ENCODE measurements around the gene HRK.

The HRK gene

GRCh38 chr12:116898669-116899068 is 17.4 kb upstream of the HRK start:
- DNase-seq (ENCODE audit: low read depth in 2 of 2) = no peak

- no peak for DNase-seq (ENCODE audit: low read depth in 2 of 2)
Observed at GRCh38 chr12:116897476-116897875, 16.2 kb upstream of the HRK start.

- no peak for DNase-seq (ENCODE audit: low read depth in 2 of 2)
Observed at GRCh38 chr12:116896411-116896924, 15.2 kb upstream of the HRK start.

GRCh38 chr12:116894913-116895312 is 13.7 kb upstream of the HRK start:
- no peak for DNase-seq (ENCODE audit: low read depth in 2 of 2)

- DNase-seq (ENCODE audit: low read depth in 2 of 2) = no peak
Observed at GRCh38 chr12:116892349-116893140, 11.3 kb upstream of the HRK start.

GRCh38 chr12:116891019-116891418 is 9.8 kb upstream of the HRK start:
- DNase-seq (ENCODE audit: low read depth in 2 of 2) = no peak

GRCh38 chr12:116890330-116890729 is 9.1 kb upstream of the HRK start:
- DNase-seq (ENCODE audit: low read depth in 2 of 2) = no peak

GRCh38 chr12:116887897-116888296 is 6.7 kb upstream of the HRK start:
- no peak for DNase-seq (ENCODE audit: low read depth in 2 of 2)

- DNase-seq (ENCODE audit: low read depth in 2 of 2) = no peak
Observed at GRCh38 chr12:116887244-116887643, 6.0 kb upstream of the HRK start.

- DNase-seq (ENCODE audit: low read depth in 2 of 2) = no peak
Observed at GRCh38 chr12:116885491-116885890, 4.2 kb upstream of the HRK start.

GRCh38 chr12:116884871-116885270 is 3.6 kb upstream of the HRK start:
- no peak for DNase-seq (ENCODE audit: low read depth in 2 of 2)

GRCh38 chr12:116882742-116883141 is 1.5 kb upstream of the HRK start:
- no peak for DNase-seq (ENCODE audit: low read depth in 2 of 2)

GRCh38 chr12:116881877-116882507 is 751 bp upstream of the HRK start:
- DNase-seq (ENCODE audit: low read depth in 2 of 2) = no peak

GRCh38 chr12:116880817-116881324 is 370 bp downstream of the HRK start:
- DNase-seq (ENCODE audit: low read depth in 2 of 2) = no peak

- no peak for DNase-seq (ENCODE audit: low read depth in 2 of 2)
Observed at GRCh38 chr12:116880213-116880816, 926 bp downstream of the HRK start.

- no peak for DNase-seq (ENCODE audit: low read depth in 2 of 2)
Observed at GRCh38 chr12:116879509-116880212, 1.6 kb downstream of the HRK start.

- DNase-seq (ENCODE audit: low read depth in 2 of 2) = no peak
Observed at GRCh38 chr12:116878567-116879508, 2.4 kb downstream of the HRK start.

GRCh38 chr12:116876151-116876869 is 4.9 kb downstream of the HRK start:
- DNase-seq (ENCODE audit: low read depth in 2 of 2) = no peak

- no peak for DNase-seq (ENCODE audit: low read depth in 2 of 2)
Observed at GRCh38 chr12:116874324-116874995, 6.8 kb downstream of the HRK start.

GRCh38 chr12:116870306-116870705 is 10.9 kb downstream of the HRK start:
- no peak for DNase-seq (ENCODE audit: low read depth in 2 of 2)

Data from fibroblast of skin of left quadriceps (primary cell).